GM19467 (cell line): ENCODE measurements around the gene SLC25A47.
A peak's percentile ranks its signal among the peaks of the same experiment; 100 is the strongest.

Experiments
- ATAC-seq: cut with Tn5 transposase; IDR thresholded peaks from one replicate; pipeline ENCODE4 v1.9.1; 2021; ENCODE audit warnings: mild to moderate bottlenecking, moderate library complexity; ENCODE audit not compliant: unreplicated experiment

SLC25A47 gene

GRCh38 chr14:100374270-100374669 is 51.1 kb downstream of the SLC25A47 start:
- ATAC-seq = no peak

GRCh38 chr14:100374876-100375265 is 51.7 kb downstream of the SLC25A47 start:
- ATAC-seq = no peak

GRCh38 chr14:100375266-100375962 is 52.3 kb downstream of the SLC25A47 start:
- no peak for ATAC-seq

- peak; percentile 85 for ATAC-seq
Observed at GRCh38 chr14:100375963-100376735, 53.0 kb downstream of the SLC25A47 start, which contains the start of gene WDR25. Gene WDR25 (plus strand): TSS chr14:100376485.

GRCh38 chr14:100376751-100377171 is 53.6 kb downstream of the SLC25A47 start:
- no peak for ATAC-seq
